GM19239 (cell line): Measurements from ENCODE around the gene CDC34.

Experiments used
- DNase-seq: peaks from one replicate; pipeline ENCODE4 v3.0.0; 2011; ENCODE audit warnings: low spot score; ENCODE audit not compliant: insufficient read length
- FAIRE-seq: peaks from 2 replicates; lab custom pipeline; 2011; peaks lifted over from hg19 to GRCh38; lab: Jason Lieb, UNC

CDC34 gene

GRCh38 chr19:567296-567900 is 35.8 kb downstream of the CDC34 start:
- FAIRE-seq, result no peak
- no peak for DNase-seq

- no peak for FAIRE-seq
- DNase-seq, result no peak
Observed at GRCh38 chr19:570251-570686, 38.7 kb downstream of the CDC34 start.

GRCh38 chr19:570937-571565 is 39.5 kb downstream of the CDC34 start:
- DNase-seq, result no peak
- FAIRE-seq, result peak; percentile 56

GRCh38 chr19:571566-571974 is 40.0 kb downstream of the CDC34 start:
- FAIRE-seq (peak; percentile 91), DNase-seq (no peak)

- DNase-seq (peak; percentile 98), FAIRE-seq (peak; percentile 97)
Observed at GRCh38 chr19:572140-572742, 40.7 kb downstream of the CDC34 start, which contains the start of gene BSG. BSG (plus strand) TSS chr19:572596; CDS start chr19:572635, 39 bp downstream.

- DNase-seq (no peak), FAIRE-seq (peak; percentile 75)
Observed at GRCh38 chr19:572743-573518, 41.4 kb downstream of the CDC34 start.

- no peak for FAIRE-seq
- DNase-seq, result no peak
Observed at GRCh38 chr19:573519-573825, 41.9 kb downstream of the CDC34 start.

- FAIRE-seq, result peak; percentile 63
- no peak for DNase-seq
Observed at GRCh38 chr19:574658-575526, 43.3 kb downstream of the CDC34 start.

- FAIRE-seq (no peak), DNase-seq (no peak)
Observed at GRCh38 chr19:575527-576506, 44.3 kb downstream of the CDC34 start.

GRCh38 chr19:576768-577438 is 45.3 kb downstream of the CDC34 start:
- FAIRE-seq (no peak), DNase-seq (no peak)

- no peak for FAIRE-seq
- DNase-seq, result no peak
Observed at GRCh38 chr19:577439-578392, 46.2 kb downstream of the CDC34 start.

GRCh38 chr19:579111-579841 is 47.7 kb downstream of the CDC34 start:
- DNase-seq (no peak), FAIRE-seq (no peak)

GRCh38 chr19:579842-580155 is 48.2 kb downstream of the CDC34 start:
- DNase-seq (no peak), FAIRE-seq (no peak)

GRCh38 chr19:580274-580835 is 48.8 kb downstream of the CDC34 start:
- FAIRE-seq, result no peak
- DNase-seq, result no peak

- no peak for DNase-seq
- no peak for FAIRE-seq
Observed at GRCh38 chr19:581399-582111, 50.0 kb downstream of the CDC34 start.
